ENCODE data around the gene PMP22. TPM values are rescaled to one million over a fixed set of nuclear protein-coding genes. Genes with fewer than 3 reads are reported as not detected.
"Not testable (repeated sequence)": the region's sequence is repeated elsewhere in the genome, so short reads cannot be mapped to it uniquely, and the experiment has no call there.

Gene PMP22
- total RNA-seq, 6 experiments from 2014 or later: 3.0 to 9.2 (median 6.9) TPM

GRCh38 chr17:15231851-15232516 is 33.1 kb downstream of the PMP22 start:
- DNase-seq: no peak
- no peak for ATAC-seq
- H3K9me3 ChIP-seq: no peaks in the 10 kb centered on the region
- H3K36me3 ChIP-seq: no peaks in the 10 kb centered on the region
- H3K27me3 ChIP-seq: no peaks in the 10 kb centered on the region
- H3K4me3 ChIP-seq: no peak overlapping the region
- H3K27ac ChIP-seq: no peak overlapping the region
- TF ChIP-seq POLR2A (IDR thresholded peaks at IDR 0.05) (no peak), CTCF (IDR thresholded peaks at IDR 0.05) (no peak)
- WGBS (ENCODE audit: insufficient coverage, low coverage, low lambda C conversion rate, missing lambda C conversion rate): 81% methylated on average over 3 of the region's 12 CpGs
- intact Hi-C loops (cut with DNase I): no loop called here
- H3K4me1 ChIP-seq: peaks cover 0 to 3% (median 0%) of the 10 kb centered on the region in 4 donors

- no peaks in the 10 kb centered on the region for H3K27me3 ChIP-seq
- WGBS (ENCODE audit: insufficient coverage, low coverage, low lambda C conversion rate, missing lambda C conversion rate): 64% methylated on average over 13 of the region's 18 CpGs
- H3K9me3 ChIP-seq: no peaks in the 10 kb centered on the region
- no peak for DNase-seq
- H3K4me1 ChIP-seq: no peaks in the 10 kb centered on the region
- TF ChIP-seq CTCF (IDR thresholded peaks at IDR 0.05) (no peak), POLR2A (IDR thresholded peaks at IDR 0.05) (no peak)
- no peak overlapping the region for H3K27ac ChIP-seq
- no peak for ATAC-seq
- no peaks in the 10 kb centered on the region for H3K36me3 ChIP-seq
- intact Hi-C loops (cut with DNase I): no loop called here
- no peak overlapping the region for H3K4me3 ChIP-seq
Observed at GRCh38 chr17:15230866-15231265, 34.3 kb downstream of the PMP22 start.

- H3K27ac ChIP-seq; H3K4me1 ChIP-seq; H3K27me3 ChIP-seq; ATAC-seq; H3K9me3 ChIP-seq; H3K36me3 ChIP-seq; intact Hi-C loops (cut with DNase I); H3K4me3 ChIP-seq; DNase-seq: not testable (repeated sequence)
- 58% methylated on average over 3 of the region's 3 CpGs for WGBS (ENCODE audit: insufficient coverage, low coverage, low lambda C conversion rate, missing lambda C conversion rate)
Observed at GRCh38 chr17:15221827-15222226, 43.3 kb downstream of the PMP22 start.

GRCh38 chr17:15220785-15221184 is 44.3 kb downstream of the PMP22 start:
- intact Hi-C loops (cut with DNase I): no loop called here
- Histone ChIP-seq H3K36me3 (no peaks in the 10 kb centered on the region), H3K27me3 (no peaks in the 10 kb centered on the region), H3K4me3 (no peak overlapping the region), H3K9me3 (no peaks in the 10 kb centered on the region), H3K27ac (no peak overlapping the region), H3K4me1 (no peaks in the 10 kb centered on the region)
- no peak for TF ChIP-seq CTCF (IDR thresholded peaks at IDR 0.05)
- no peak for TF ChIP-seq POLR2A (IDR thresholded peaks at IDR 0.05)
- 56% methylated on average over 2 of the region's 2 CpGs for WGBS (ENCODE audit: insufficient coverage, low coverage, low lambda C conversion rate, missing lambda C conversion rate)
- DNase-seq (no peak), ATAC-seq (no peak)

GRCh38 chr17:15216481-15216880 is 48.6 kb downstream of the PMP22 start:
- Histone ChIP-seq H3K9me3 (no peaks in the 10 kb centered on the region), H3K27me3 (no peaks in the 10 kb centered on the region), H3K36me3 (no peaks in the 10 kb centered on the region), H3K4me3 (no peak overlapping the region), H3K27ac (no peak overlapping the region), H3K4me1 (no peaks in the 10 kb centered on the region)
- DNase-seq (no peak), ATAC-seq (no peak)
- 68% methylated on average over 2 of the region's 2 CpGs for WGBS (ENCODE audit: insufficient coverage, low coverage, low lambda C conversion rate, missing lambda C conversion rate)
- TF ChIP-seq CTCF (IDR thresholded peaks at IDR 0.05) (no peak), POLR2A (IDR thresholded peaks at IDR 0.05) (no peak)
- intact Hi-C loops (cut with DNase I): no loop called here
